ENCODE data around the gene SNAP29. TPM values are rescaled to one million over a fixed set of nuclear protein-coding genes. Genes with fewer than 3 reads are reported as not detected.
"Not testable (repeated sequence)": the region's sequence is repeated elsewhere in the genome, so short reads cannot be mapped to it uniquely, and the experiment has no call there.

The SNAP29 gene
- total and polyA plus RNA-seq, 8 donors: 6.6 to 16.1 (median 11.7) TPM

DNA sequence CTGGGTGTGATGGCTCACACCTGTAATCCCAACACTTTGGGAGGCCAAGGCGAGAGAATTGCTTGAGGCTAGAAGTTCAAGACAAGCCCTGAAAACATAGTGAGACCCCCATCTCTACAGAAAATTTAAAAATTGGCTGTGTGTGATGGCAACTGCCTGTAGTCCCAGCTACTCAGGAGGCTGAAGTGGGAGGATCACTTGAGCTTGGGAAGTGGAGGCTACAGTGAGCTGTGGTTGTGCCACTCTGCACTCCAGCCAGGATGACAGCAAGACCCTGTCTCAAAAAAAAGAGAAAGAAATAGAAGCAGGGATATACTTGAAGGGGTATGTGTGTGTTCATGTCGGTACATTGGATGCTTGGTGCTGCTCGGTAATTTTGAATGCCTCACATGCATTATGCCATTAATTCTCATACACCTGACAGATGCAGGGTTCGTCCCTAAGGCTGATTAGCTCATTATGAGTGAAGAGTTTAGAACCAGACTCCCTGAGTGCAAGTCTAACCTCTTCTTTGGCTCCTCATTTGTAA is 72.4 kb downstream of the SNAP29 start:
- Histone ChIP-seq H3K27ac (no peak overlapping the region), H3K9me3 (no peaks in the 10 kb centered on the region), H3K36me3 (peaks cover 0 to 11% (median 6%) of the 10 kb centered on the region in 3 donors), H3K27me3 (no peaks in the 10 kb centered on the region), H3K4me1 (peaks cover 0 to 7% (median 2%) of the 10 kb centered on the region in 3 donors), H3K4me3 (no peak overlapping the region)
- 90 to 93% methylated on average over 4 of the region's 4 CpGs for WGBS, 2 donors
- DNase-seq: no peak
- TF ChIP-seq, protein P1, sequence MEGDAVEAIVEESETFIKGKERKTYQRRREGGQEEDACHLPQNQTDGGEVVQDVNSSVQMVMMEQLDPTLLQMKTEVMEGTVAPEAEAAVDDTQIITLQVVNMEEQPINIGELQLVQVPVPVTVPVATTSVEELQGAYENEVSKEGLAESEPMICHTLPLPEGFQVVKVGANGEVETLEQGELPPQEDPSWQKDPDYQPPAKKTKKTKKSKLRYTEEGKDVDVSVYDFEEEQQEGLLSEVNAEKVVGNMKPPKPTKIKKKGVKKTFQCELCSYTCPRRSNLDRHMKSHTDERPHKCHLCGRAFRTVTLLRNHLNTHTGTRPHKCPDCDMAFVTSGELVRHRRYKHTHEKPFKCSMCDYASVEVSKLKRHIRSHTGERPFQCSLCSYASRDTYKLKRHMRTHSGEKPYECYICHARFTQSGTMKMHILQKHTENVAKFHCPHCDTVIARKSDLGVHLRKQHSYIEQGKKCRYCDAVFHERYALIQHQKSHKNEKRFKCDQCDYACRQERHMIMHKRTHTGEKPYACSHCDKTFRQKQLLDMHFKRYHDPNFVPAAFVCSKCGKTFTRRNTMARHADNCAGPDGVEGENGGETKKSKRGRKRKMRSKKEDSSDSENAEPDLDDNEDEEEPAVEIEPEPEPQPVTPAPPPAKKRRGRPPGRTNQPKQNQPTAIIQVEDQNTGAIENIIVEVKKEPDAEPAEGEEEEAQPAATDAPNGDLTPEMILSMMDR (IDR thresholded peaks at IDR 0.05): no peak
- intact Hi-C loops (cut with DNase I): no loop called here
- ATAC-seq: no peak
- FAIRE-seq: no peak

DNA sequence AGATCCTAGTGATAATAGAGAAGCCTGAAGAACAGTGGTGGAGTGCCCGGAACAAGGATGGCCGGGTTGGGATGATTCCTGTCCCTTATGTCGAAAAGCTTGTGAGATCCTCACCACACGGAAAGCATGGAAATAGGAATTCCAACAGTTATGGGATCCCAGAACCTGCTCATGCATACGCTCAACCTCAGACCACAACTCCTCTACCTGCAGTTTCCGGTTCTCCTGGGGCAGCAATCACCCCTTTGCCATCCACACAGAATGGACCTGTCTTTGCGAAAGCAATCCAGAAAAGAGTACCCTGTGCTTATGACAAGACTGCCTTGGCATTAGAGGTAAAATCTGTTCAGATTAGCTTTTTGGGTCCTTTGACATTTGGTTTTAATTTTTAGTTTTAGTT is 75.1 kb downstream of the SNAP29 start:
- no peak for DNase-seq
- H3K27me3 ChIP-seq: no peaks in the 10 kb centered on the region
- H3K4me3 ChIP-seq: no peak overlapping the region
- FAIRE-seq: no peak
- ATAC-seq: no peak
- H3K27ac ChIP-seq: no peak overlapping the region
- peaks cover 25 to 32% (median 25%) of the 10 kb centered on the region in 3 donors for H3K4me1 ChIP-seq
- peaks cover 0 to 11% (median 6%) of the 10 kb centered on the region in 3 donors for H3K36me3 ChIP-seq
- TF ChIP-seq, protein P1 (IDR thresholded peaks at IDR 0.05): no peak
- WGBS, 2 donors: 95 to 97% methylated on average over 7 of the region's 7 CpGs
- H3K9me3 ChIP-seq: no peaks in the 10 kb centered on the region
- intact Hi-C loops (cut with DNase I): no loop called here

DNA sequence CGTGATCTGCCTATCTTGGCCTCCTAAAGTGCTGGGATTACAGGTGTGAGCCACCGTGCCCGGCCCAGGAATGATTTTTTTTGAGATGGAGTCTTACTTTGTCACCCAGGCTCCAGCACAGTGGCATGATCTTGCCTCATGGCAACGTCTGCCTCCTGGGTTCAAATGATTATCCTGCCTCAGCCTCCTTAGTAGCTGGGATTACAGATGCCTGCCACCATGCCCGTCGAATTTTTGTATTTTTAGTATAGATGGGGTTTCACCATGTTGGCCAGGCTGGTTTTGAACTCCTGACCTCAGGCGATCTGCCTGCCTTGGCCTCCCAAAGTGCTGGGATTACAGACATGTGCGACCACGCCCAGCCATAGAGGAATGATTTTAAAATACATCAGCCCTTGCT is 76.2 kb downstream of the SNAP29 start:
- H3K36me3 ChIP-seq: peaks cover 0 to 11% (median 6%) of the 10 kb centered on the region in 3 donors
- H3K4me1 ChIP-seq: peaks cover 25 to 30% (median 25%) of the 10 kb centered on the region in 3 donors
- FAIRE-seq; ATAC-seq; intact Hi-C loops (cut with DNase I); DNase-seq; H3K4me3 ChIP-seq; H3K27ac ChIP-seq; H3K27me3 ChIP-seq; H3K9me3 ChIP-seq: not testable (repeated sequence)
- WGBS, 2 donors: 89 to 92% methylated on average over 9 of the region's 9 CpGs

DNA sequence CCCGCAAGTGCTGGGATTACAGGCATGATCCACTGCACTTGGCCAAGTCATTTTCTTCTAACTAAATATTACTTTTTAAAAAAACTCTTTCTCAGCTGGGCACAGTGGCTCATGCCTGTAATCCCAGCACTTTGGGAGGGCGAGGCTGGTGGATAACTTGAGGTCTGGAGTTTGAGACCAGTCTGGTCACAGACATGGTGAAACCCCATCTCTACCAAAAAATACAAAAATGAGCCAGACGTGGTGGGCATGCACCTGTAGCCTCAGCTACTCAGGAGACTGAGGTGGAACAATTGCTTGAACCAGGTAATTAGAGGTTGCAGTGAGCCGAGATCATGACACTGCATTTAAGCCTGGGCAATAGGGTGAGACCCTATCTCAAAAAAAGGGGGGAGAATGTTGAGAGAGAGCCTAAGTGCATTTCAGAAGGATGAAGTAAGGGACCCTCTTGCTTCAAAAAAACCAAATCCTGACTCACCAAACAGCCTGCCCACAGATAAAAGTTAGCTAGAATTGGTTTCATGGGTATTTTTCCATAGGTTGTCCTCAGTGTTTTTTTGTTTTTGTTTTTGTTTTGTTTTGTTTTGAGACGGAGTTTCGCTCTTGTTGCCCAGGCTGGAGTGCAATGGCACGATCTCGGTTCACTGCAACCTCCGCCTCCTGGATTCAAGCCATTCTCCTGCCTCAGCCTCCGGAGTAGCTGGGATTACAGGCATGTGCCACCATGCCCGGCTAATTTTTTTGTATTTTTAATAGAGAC is 77.2 kb downstream of the SNAP29 start:
- ATAC-seq; H3K27ac ChIP-seq; FAIRE-seq; H3K9me3 ChIP-seq; H3K27me3 ChIP-seq; H3K4me3 ChIP-seq; intact Hi-C loops (cut with DNase I): not testable (repeated sequence)
- DNase-seq: peak in 1 of 6 donors; percentile 2
- Histone ChIP-seq H3K4me1 (peaks cover 25 to 37% (median 25%) of the 10 kb centered on the region in 3 donors), H3K36me3 (peaks cover 0 to 11% (median 6%) of the 10 kb centered on the region in 3 donors)
- WGBS, 2 donors: 79 to 80% methylated on average over 11 of the region's 11 CpGs

DNA sequence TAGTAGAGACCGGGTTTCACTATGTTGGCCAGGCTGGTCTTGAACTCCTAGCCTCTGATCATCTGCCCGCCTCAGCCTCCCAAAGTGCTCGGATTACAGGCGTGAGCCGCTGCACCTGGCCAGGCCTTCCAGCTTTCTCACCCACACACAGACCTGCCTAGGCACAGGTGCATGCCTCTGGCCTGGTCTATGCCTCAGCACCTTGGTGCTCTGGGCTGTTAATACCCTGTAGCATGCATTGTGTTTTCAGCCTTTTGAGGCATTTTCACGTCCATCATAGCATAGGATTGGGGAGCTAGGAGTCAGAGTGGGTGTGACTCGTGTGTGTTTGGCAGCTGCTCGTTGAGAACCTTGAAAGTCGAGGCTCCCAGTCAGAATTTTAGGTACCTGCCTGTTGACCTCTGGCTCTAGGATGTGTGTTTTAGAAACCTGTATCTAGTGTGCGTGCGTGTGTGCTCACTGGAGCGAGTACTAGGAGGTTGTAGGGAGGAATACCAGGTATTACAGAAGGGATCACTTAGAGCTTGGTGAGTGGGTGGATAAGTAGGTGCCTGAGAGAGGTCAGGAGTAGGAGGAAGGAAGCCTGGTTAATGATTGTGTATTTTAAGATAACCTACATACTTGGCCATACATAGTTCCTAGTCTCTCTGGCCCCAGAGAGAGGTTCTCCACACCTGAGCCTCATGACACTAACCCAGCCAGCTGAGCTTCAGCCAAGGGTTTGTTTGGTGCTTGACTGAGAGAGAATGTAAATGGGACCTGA is 78.4 kb downstream of the SNAP29 start:
- Histone ChIP-seq H3K4me1 (peaks cover 25 to 37% (median 25%) of the 10 kb centered on the region in 3 donors), H3K4me3 (no peak overlapping the region), H3K36me3 (peaks cover 0 to 11% (median 6%) of the 10 kb centered on the region in 3 donors), H3K9me3 (no peaks in the 10 kb centered on the region), H3K27ac (no peak overlapping the region), H3K27me3 (no peaks in the 10 kb centered on the region)
- TF ChIP-seq, protein P1 (IDR thresholded peaks at IDR 0.05): no peak
- WGBS, 2 donors: 30 to 32% methylated on average over 12 of the region's 12 CpGs
- FAIRE-seq: no peak
- peak; percentile 75 to 95 (median 88) for ATAC-seq
- DNase-seq: peak in 1 of 6 donors; percentile 53
- intact Hi-C loops (cut with DNase I): no loop called here

Measured in pancreas (tissue), 10 donors.